HG03060 (cell line): Measurements from ENCODE around the gene GSTM5.
"Not testable (repeated sequence)": the region's sequence is repeated elsewhere in the genome, so short reads cannot be mapped to it uniquely, and the experiment has no call there.

Experiments
- ATAC-seq: cut with Tn5 transposase; IDR thresholded peaks from one replicate; pipeline ENCODE4 v1.9.1; 2021; ENCODE audit warnings: low read depth, moderate number of reproducible peaks; ENCODE audit not compliant: unreplicated experiment

GSTM5 gene

DNA sequence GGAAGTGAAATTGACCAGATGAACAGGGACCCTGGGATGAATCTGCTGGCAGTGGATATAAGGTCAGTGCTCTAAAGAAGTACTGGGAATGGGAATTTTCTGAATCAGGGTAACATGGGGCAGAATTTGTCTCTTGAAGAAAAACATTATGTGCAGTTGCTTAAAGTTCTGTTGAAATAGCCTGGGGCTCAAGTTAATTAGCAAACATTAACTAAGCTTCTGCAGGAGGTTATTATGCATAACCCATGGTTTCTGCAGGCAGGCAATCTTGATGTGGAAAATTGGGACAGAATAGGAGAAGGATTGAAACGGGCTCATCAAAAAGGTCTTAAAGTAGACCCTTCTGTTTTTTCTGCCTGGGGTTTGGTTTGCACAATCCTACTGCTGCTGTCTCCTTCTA lies 14.0 kb downstream of the GSTM5 start:
- no peak for ATAC-seq

DNA sequence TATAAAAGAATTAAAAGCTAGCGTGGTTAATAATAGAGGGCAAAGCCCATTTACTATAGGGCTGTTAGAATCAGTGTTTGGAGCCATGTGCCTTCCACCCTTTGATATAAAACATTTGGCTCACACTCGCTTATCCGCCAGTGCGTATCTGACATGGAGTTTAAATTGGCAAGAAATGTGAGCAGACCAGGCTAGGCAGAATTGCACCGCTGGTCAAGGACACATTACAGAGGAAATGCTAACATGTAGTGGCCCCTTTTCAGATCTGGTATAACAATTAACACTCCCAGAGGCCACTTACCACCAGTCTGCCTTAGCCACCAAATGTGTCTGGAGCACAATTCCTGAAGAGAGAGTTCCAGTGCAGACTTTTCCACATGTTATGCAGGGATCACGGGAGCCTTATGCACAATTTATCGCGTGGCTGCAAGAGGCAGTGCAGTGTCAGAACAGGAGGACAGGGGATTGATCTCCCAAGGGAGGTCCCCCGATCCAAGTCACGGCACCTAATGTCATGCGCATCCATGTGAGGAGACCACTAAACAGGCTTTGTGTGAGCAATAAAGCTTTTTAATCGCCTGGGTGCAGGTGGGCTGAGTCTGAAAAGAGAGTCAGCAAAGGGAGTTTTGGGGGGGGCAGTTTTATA lies 14.8 kb downstream of the GSTM5 start:
- ATAC-seq = no peak

DNA sequence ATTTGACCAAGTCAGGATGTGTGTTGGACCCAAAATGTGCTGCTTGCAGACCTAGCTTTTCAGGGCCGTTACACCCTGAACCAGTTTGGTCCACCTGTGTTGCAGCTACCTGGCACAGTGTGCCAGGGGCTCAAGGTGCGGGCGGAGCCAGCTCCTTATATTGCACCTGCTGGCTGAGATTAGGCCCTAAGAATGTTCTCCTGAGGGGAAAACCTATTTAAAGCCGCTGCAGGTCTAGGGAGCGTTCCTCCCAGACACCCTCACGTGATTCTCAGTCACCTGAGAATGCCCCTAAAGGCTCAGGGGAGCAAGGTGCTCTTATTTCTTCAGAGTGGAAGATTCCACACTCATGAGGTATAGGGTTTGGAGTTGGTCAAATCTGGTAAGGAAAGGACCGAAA lies 16.8 kb downstream of the GSTM5 start:
- no peak for ATAC-seq

DNA sequence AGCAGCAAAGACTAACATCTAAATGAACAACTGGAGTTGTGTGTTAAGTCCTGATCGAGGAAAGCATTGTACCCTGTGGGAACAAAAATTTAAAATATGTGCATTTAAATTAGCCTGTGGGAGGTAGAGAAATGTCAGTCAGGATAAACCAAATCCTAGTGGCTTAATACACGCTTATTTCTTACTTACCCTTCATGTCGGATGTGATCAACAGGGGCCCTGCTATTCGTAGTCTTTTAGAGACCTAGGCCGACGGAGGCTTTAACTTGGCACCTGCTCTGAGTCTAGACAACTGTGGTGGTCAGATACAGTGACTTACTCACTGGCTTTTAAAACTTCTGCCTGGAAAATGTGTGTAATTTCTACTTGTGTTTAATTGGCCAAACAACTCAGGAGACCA lies 18.6 kb downstream of the GSTM5 start:
- no peak for ATAC-seq

DNA sequence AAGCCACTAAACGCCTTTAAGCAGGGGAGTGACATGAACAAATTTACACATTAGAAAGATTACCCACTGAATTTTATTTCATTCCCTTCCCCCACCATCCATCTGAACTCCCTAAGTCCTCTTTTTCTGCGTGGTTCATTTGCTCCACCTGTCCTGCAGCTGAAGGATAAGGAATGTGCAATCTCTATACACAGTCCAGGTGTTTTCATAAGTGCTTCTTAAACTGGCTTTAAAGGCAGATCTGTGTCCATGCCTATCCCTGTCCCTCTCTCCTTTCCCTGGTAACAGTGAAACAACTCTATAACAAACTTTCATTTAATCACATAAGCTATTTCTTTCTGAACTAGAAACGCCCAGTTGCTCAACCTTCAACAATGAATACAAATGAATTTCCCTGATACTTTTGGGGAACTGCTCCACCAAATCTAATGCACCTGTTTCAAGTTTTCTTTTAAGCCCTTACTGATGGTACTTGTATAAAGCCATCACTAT lies 20.4 kb downstream of the GSTM5 start:
- no peak for ATAC-seq

DNA sequence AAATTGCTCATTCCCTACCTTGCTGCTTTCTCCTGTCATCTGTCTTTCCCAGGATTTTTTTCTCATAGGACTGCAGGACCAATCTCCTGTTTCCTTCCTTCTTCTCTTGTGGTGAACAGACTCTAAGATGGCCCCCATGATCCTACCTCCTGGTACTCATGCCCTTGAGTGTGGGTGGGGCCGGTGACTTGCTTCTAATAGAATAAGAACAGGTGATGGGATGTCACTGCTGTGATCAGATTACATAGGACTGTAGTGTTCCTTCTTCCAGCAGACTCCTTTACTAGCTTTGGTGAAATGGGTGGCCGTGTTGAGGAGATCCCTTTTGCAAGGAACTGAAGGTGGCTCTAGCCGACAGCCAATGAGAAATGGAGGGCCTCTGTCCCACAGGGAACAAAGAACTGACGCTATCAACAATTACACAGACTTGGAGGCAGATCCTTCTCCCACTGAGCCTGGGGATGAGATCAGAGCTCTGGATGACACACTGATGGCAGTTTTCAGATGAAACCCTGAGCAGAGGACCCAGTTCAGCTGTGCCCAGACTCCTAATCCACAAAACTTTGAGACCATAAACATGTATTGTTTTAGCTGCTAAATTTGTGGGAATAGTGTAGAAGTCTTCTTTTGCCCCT lies 21.3 kb downstream of the GSTM5 start:
- ATAC-seq = no peak

DNA sequence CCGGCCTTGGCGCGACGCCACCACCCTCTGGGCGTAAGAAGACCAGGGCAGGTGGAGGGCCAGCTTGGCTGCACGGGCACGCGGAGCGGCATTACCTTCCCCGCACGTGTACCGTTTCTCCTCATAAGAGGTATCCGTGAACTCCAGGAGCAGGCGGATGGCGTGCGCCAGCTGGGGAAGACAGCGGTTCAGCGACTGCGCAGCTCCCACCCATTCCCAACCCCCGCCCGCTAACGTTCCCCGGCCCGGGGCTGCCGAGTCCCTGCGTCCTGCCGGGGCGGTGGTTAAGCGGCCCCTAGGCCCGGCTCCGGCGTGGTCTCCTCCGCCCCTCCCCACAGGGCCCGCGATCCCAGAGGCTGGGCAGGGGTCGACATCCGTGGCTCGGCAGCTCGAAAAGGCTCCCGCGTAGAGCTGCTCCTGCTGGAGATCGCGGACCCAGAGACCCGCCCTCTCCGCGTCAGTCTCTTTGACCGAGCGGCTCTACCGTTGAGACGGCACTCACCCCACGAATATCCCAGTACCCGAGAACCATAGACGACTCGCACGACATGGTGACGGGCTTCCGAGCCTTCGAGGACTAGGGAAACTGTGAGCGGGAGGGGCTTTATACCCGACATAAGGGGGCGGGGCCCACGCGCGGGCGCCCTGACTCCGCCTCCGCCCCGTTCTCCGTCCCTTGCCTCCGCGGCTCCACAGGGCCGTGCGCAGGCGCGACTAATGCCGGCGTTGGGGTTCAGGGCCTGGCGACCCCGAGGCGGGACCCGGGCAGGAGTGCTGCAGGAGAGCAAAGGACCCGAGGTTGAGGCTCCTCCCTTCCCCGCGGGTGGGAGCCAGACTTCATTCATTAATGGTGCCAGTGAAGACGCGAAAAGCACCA lies 27.9 kb downstream of the GSTM5 start:
- no peak for ATAC-seq

DNA sequence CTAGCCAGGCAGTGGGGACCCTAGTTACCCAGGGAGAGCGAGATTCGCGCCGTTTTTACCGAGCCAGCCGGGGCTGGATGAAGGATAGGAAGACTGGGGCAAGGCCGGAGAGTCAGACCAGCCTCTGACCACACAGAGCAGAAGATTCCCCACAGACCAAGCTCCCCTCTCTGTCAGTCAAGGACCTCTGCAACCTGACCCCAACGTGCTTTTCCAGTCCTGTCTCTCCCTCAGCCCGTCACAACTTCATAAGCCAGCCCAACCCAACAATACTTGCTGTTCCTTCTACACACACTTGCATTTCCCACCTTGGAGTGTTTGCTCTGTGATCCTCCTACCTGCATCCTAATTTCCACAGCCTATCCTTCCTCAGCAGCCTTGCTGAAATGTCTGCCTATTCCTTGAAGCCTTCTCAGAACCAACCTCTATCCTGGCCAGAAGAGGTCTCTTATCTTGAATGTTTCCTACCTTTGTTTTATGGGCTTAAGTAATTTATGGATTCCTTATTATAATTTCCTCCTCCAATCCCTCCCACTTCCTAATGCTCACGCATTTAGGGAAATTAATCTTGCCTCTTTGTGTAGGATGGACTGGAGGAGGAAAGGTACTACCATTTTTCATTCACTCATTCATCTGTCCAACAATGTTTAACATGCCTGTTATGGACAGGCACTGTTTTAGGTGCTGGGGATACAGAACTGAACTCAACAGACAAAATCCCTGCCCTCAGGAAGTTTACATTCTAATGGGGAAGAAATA lies 28.7 kb downstream of the GSTM5 start, which contains the start of gene GSTM3:
TSS of gene GSTM3 (minus strand) at position 424 of the 759 bp plus-strand sequence. CDS start 751 bp downstream, outside the sequence.
- ATAC-seq = no peak

DNA sequence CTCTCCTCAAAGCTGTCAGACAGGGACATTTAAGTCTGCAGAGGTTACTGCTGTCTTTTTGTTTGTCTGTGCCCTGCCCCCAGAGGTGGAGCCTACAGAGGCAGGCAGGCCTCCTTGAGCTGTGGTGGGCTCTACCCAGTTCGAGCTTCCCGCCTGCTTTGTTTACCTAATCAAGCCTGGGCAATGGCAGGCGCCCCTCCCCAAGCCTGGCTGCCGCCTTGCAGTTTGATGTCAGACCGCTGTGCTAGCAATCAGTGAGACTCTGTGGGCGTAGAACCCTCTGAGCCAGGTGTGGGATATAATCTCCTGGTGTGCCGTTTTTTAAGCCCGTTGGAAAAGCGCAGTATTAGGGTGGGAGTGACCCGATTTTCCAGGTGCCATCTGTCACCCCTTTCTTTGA lies 36.3 kb downstream of the GSTM5 start:
- ATAC-seq = not testable (repeated sequence)

DNA sequence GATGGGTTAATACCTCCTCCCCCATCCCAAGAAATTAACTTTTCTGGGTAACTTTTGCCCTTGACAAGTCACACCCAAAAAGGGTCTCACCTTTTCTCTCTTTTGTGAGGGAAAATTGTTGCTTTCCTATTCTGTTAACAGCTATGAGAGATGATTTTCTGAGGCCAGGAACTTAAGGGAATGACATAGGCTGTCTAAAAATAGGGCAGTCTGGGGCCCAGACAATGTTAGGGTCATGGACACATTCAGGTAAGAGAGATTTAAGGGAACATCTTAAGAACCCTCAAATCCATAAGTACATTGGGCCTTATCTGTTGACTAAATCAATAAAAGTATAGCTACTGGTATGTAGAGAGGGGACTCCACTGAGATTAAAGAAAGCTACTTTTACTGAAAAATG lies 37.2 kb downstream of the GSTM5 start:
- no peak for ATAC-seq

DNA sequence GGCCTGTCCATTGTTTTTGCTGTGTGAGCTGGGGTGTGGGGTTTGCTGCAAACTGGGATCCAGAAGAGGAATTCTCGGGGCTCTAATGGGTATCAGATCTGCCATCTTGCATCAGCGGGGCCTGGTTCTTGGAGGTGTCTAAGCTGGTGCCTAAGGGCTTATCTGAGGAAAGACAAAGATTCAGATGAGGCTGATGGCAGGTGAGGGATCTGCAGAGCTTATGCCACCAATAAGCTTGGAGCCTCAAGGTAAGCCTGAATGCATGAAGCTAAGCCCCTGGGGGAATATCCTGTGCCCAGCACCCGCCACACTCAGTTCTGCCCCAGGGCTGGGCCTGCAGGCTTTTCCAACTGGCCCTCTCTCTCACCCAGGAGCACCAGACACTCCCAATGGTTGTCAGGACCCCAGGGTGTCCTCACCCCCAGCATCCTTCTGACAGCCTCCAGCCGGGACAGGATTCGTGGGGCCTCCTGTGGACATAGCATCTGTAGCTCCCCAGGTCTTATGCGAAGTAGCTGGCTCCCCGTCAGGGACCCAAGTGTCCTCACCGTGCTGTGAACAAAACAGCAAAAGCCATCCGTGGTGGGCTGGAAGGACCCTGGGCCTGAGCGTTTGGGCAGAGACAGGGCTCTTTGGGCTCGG lies 38.3 kb downstream of the GSTM5 start:
- no peak for ATAC-seq

DNA sequence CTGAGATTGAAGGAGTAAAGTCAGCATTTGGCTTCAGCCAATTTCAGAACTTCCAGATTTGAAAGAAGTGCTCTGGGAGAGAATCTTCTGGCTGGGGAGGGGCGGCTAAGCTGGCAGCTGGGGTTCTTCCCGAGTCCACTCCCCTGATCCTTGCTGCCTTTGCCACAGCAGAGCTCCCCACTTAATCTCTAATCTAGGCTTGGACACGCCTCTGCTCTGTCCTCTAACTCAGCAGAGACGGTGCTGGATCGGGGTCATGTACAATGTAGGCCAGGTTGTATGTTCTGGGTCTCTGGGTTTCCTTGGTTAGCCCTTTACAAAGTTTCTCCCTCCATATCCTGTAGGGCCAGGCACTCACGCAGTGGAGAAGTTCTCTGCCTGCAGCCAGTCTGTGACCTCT lies 38.9 kb downstream of the GSTM5 start:
- no peak for ATAC-seq

DNA sequence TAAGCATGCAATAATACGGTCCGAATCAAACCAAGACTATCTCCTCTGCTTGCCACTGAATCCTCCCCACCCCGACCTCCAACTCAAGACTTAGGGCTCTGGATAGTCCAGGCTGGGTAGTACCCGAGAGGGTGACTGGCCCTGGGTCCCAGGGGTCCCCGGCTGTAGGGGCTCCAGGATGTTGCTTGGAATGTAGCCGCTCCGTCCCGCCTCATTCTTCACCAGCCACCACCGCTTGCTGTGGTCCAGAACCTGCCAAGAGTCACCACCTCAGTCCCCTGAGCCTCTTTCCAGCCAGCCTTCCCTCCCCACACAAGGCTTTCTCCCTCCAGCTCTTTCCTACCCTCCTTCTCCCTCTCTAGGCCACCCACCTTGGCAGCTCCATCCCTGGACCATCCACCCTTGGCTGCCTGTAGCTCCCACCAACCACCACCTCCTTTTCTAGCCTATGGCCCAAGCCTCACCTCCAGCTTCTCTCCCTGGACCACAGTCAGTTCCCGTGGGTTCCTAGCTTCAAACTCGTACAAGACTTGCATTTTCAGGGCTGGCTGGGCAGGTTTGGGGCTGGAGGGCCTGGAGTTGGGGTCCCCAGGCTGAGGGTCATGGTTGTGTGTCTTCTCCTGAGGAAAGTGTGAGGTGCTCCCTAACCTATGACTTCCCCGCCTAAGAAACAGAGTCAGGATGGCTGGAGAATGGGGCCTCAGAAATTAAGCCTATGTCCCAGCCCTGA lies 39.6 kb downstream of the GSTM5 start:
- ATAC-seq = no peak

DNA sequence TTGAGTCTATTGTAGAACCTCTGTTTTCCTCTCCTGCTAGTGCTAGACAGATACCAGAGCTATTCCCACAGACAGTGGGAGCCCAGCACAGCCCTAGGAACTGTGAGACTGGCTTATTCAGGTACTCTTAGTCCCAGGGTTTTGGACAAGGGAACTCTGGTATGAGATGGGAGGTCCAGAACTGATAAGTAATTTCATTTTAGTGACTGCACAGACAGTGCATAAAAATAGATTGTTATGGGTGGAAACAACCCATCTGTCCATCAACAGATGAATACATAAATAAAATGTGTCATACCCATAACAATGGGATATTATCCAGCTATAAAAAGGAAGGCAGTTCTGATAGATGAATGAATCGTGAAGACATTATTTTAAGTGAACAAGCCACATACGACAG lies 42.7 kb downstream of the GSTM5 start:
- ATAC-seq = no peak

DNA sequence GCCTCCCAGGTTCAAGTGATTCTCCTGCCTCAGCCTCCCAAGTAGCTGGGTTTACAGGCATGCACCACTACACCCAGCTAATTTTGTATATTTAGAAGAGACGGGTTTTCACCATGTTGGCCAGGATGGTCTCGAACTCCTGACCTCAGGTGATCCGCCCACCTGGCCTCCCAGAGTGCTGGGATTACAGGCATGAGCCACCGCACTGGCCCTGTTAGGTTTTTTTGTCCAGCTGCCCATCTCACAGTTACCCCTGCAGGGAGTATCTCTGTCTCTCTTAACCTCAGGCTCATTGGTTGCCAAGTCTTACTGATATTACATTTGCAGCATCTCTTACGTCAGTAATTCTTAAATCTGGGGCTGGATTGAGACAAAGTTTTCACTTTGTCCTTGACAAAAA lies 44.3 kb downstream of the GSTM5 start:
- not testable (repeated sequence) for ATAC-seq

DNA sequence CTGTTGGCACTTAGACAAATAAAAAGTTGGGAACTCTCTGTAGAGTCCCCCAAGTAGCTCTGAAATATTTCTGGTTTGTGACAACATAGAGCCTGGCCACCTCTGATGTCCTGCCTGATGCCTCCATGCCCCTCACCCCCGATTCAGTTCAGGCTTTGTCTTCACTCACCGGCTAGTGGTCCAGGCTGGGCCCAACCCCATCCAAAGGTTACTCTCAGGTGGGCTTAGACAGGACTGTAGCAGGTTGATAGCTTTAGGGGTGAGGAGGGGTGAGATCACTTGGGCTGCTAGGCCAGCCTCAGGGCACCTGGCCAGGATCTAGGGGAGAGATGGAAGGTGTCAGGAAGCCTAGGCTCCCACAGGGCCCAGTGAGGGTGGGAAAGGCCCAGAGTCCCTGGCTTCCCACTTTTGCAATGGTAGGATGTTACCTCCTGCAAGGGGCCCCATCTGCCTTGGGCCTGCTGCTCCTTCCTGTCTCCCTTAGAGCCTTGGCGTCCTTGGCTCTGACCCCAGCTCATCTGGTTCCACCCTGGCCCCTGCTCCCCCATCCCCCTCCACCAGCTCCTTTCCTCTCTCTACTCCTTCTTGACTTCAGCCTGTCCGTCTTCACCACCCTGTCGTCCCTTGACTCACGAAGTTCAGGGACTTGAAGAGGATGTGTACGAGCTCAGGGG lies 44.9 kb downstream of the GSTM5 start:
- ATAC-seq = no peak

DNA sequence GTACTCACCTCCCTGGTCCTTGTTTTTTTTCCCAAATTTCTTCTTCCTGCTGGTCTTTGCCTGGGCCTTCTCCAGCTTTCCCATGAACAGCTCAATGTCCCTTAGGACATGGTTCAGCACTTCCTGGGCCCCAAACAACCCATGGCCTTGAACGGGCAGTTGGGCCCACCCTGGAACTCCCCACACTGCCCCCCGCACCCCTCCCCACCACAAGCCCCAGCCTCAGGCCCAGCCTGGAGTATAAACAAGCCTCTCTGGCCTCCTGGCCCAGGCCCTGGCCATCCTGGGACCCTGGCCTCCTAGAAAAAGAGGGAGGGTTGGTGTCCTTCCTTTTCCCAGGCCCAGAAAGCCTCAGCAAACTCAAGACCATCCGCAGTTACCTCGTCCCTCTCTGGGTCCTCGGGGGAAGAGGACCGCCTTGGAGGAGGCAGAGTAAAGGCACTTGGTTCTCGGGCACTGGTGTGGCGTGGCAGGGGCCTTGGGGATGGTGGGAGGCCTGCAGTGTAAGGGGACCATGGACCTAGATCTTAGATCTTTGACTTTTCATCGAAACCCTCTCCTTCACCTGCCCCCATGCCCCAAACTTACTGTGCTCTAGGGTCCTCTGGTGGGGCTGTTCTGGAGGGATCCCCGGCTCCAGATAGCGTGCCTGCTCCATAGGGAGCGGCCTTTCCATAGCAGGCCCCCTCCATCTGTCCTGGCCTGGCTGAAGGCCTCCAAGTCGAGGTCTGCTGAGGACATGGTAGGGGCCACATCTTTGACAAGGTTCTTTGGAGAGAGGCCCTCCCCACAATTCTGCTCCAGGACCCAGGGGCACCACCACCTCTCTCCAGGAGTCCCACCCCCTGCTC lies 46.1 kb downstream of the GSTM5 start:
- no peak for ATAC-seq
